Measurements from ENCODE around the gene KCNQ2.

Gene KCNQ2

GRCh38 chr20:63432577-63433325 is 39.7 kb downstream of the KCNQ2 start:
- no peak for DNase-seq

GRCh38 chr20:63431944-63432343 is 40.5 kb downstream of the KCNQ2 start:
- no peak for DNase-seq

GRCh38 chr20:63430891-63431290 is 41.6 kb downstream of the KCNQ2 start:
- DNase-seq = no peak

DNA sequence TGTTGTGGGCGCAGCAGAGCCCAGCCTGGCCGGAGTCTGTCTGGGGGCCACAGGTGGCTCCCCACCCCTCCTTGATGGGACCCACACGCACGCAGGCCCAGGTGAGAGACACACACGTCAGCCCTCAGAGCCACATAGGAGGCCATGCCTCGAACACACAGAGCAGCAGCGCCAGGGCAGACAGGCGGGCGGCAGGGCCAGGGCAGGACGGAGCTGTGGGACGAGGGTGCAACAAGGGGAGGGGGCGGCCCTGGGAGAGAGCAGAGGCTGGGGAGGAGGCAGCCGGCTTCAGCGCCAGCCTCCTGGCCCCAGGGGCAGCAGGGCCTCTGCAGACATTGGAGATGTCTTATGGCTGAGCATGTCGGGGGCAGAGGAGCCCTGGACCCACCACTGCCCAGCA is 42.5 kb downstream of the KCNQ2 start:
- no peak for DNase-seq

DNA sequence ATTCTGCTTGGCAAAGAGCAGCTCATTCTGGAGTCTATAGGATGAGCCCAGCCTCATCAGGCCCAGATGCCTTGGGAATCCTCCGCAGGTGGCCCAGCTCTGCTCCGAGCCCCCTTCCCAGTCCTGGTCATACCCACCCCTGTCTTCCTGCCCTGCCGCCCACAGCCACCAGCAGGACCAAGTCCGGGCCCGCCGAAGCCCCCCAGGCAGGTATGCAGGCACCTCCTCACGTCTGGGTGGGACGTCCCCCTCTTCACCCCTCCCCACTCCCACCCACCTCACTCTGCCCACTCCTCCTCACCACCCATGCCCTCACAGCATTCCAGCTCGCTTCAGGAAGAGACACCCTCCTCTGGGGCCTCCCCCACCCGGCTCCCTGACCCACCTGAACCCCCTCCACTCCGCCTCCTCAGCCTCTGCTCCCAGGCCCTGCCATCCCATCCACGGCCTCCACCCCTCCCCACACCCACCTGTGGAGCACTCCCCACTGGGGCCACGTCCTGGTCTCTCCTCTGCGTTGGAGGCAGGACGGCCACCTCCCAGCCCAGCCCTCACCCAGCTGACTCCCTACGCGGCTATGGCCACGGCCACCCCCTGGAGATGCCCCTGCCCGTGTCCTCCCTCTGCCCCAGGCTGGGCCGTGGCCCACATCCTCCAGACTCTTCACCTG is 43.4 kb downstream of the KCNQ2 start:
- no peak for DNase-seq

DNA sequence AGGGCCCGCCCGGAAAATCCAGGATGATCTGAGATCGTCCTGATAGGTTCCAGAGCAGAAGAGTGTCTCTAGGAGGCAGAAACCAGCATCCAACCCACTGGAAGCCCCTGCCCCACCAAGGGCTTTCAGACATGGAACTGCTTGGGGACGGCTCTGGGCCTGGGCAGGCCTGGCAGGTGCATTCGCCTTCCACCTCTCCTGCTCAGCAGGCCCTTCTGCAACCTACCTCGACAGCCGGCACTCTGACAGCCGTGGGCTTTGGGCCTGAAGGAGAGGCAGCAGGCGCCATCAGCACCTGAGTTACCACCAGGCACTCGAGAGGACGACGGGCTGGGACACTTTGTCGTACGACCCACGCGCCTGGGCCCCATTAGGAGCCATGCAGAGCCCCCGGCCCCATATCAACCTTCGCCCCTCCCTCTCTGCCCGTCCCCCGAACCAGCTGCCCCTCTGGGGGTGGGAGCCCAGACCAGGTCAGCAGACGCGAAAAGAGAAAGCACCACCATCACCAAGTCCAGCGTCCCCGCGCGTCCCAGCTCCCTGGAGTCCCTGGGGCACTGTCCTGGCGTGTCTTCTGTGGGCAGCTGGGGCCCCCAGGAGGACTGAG is 44.6 kb downstream of the KCNQ2 start:
- DNase-seq = no peak

DNA sequence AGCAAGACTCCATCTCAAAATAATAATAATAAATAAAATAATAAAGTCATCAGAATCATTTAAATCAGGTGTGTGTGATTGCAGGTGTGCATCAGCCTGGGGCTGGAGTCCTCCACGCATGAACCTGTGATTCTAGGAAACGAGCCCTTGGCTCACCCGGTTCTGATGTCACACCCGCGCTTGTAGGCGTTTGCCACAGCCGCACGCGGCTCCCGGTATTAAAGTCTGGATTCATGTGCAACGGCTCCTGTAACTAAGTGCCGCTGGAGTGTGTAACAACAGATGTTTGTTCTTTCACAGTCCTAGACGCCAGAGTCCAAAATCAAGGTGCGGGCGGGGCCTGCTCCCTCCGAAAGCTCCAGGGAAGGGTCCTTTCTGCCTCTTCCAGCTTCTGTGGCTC is 45.2 kb downstream of the KCNQ2 start:
- no peak for DNase-seq

DNA sequence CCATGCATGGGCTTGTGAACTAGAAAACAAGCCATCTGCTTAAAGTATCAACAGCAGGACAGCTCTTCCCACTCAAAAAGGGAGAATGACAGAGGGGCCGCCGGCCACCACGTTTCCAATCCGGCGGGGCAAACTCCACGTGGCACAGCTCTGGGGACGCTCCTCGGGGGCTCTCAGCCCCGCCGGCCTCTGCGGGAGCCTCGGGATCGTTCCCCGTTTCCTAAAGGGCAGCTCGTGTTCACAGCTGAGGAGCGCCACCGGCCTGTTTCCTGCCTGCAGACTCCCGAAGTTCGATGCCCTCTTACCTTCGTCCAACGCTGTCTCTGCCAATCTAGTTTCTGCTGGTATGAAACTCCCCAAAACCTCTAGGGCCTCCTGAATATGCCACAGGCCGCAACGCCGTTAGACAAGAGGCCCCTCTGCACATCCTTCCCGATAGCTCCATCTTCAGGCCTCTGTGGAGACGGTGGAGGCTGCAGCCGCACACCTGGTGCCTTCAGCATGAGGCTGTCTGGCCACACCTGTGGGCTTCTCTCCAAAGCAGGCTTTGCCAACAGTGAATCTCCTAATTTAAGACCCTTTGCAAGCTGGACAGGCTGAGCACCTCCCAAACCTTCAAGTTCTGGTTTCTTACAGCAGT is 46.5 kb downstream of the KCNQ2 start:
- no peak for DNase-seq

GRCh38 chr20:63424613-63425012 is 47.8 kb downstream of the KCNQ2 start:
- DNase-seq = no peak

- DNase-seq = no peak
Measured at GRCh38 chr20:63423751-63424150, 48.7 kb downstream of the KCNQ2 start.

DNA sequence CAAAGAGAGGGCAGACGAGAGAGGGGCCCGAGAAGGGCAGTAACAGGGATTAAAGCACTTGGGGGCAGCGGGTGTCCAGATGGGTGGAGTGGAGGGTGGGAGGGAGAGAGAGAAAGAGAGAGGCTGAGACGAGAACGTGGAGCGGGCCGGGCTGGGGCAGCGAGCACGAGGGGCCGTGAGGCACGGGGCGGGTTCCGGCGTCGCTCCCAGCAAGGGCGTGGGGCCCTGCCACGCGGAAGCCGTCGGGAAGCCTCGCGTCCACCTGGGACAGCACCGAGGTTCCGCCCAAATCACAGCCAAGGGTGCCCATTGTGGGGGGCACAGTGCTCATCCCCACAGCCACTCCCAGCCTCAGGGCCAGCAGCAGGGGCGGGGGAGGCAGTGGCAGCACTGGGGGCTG is 49.8 kb downstream of the KCNQ2 start:
- DNase-seq = no peak

- no peak for DNase-seq
Measured at GRCh38 chr20:63421913-63422312, 50.5 kb downstream of the KCNQ2 start.

DNA sequence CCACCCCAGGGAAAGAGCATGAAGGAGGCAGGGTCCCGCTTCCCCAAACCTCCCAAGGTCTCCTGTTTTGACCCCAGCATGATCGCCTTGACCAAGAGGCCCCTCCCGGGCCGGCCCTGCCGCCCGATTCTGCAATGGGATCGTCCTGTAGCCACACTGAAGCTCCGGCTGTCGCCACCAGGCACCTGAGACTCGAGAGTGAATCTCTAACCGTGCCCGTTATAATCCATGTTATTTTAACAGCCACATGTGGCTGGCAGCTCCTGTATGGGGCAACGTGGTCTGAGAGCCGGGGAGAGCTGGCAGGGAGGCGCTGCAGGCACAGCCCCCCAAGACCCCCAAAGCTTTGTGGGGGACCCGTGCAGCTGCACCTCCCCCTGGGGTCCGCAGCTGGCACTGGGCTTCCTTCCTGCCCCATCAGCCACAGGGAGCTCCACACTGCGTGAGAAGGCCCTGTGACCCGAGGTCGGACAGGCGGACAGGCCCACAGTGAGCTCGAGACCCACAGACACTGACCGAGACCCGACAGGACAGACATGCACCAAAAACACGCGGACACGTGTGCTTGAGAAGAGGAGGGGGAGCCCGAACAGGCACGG is 51.3 kb downstream of the KCNQ2 start:
- no peak for DNase-seq

DNA sequence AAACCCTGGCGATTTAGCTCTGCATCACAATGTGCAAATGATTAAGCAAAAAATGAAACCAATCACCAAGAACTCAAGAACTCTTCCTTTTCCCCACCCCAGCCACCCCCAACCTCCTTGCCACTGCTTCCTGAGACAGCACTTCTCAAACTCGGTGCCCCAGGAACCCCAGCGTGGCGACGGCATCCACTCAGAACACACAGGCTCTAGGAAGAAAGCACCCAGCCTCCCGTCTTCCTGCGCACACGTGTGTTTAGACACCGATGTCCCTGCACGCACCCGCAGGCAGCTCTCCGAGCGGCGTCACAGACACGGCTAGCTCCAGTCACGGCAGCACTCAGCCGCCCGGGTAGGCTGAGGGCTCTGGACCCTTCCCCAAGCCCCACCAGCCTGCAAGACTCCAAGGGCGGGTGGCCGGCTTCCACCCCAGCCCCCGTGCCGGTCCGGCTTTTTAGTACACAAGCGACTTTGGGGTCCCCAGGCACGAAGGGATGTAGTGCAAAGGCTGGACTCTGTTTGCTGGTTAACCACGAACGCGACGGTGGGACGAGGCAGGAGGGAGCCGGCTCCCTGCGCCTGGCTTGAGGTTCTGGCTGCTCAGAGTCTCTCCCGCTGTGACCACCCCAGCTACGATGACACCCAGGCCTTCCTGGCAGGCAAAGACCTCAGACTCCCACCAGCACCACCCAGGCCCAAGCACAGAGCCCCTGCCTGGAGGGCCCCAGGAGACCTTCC is 51.9 kb downstream of the KCNQ2 start:
- DNase-seq = no peak

DNA sequence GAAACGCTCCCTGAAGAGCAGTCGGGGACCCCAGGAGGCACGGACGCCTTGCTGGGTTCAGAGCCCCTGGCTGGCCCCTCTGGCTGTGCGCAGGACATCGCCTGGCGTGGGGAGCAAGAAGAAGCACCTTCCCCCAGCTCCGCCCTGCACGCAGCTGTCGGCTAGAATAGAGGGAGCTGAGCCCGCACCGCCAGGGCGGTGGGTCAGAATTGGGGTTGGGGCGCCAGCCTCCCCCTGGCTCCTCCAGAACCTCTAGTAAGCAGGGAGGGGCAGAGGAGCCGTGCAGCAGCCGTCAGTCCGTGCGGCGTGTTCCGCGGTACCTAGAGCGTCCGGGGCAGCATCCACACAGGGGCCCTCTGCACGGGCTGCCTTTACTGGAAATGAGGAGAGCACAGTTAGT is 53.2 kb downstream of the KCNQ2 start:
- no peak for DNase-seq

DNA sequence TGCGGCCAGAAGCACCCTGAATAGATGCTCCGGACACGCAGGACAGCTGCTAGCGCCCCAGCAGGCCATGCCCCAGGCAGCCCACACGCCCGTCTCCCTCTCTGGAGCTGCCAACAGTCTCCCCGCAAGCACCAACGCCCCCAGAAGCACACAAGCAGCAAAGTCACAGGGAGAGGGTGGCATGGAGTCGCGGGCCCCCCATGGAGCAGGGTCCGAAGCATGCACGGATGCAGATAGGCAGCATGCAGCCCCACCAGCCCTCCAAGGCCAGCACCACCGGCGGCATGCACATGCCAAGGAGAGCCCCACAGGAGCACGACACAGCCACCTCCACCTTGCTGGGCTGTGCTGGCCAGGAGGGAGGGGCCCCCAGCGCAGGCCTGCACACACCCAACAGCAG is 53.8 kb downstream of the KCNQ2 start:
- DNase-seq = no peak

- no peak for DNase-seq
Measured at GRCh38 chr20:63417738-63418120, 54.7 kb downstream of the KCNQ2 start.

GRCh38 chr20:63417097-63417737 is 55.2 kb downstream of the KCNQ2 start:
- no peak for DNase-seq

- no peak for DNase-seq
Measured at GRCh38 chr20:63416631-63417030, 55.8 kb downstream of the KCNQ2 start.

DNA sequence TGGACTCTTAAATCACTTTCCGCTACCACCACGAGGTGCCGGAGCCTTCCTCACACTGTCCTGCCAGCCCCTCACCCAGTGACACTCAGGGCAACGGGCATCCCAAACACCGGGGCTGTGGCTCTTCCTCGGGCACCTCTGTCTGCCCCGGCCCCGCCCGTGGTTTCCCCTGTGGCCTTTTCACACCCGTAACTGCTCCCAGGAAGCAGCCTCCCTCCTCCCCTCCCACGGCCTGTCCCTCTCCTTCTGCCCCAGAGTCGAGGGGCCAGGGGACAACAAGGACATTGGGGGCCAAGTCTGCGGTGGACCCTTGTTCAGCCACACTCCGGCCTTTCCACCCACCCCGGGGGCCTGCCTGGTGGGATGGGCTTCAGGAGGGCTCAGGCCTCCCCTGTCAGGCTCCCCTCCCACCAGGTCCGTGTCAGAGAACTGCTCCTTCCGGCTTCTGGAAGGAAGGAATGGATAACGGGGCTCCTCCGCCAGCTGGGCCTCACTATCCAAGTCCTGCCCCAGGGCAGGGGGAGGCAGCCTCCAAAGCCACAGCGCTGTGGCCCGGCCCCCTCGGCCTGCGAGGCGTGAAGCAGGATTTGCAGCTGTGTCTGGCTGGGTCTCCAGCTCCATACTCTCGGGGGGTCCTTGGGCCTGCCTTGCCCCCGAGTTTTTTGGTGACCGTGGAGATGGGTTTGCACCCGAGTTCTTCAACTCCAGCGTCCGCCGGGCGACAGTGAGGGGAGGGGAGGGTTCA is 56.6 kb downstream of the KCNQ2 start:
- DNase-seq = no peak

DNA sequence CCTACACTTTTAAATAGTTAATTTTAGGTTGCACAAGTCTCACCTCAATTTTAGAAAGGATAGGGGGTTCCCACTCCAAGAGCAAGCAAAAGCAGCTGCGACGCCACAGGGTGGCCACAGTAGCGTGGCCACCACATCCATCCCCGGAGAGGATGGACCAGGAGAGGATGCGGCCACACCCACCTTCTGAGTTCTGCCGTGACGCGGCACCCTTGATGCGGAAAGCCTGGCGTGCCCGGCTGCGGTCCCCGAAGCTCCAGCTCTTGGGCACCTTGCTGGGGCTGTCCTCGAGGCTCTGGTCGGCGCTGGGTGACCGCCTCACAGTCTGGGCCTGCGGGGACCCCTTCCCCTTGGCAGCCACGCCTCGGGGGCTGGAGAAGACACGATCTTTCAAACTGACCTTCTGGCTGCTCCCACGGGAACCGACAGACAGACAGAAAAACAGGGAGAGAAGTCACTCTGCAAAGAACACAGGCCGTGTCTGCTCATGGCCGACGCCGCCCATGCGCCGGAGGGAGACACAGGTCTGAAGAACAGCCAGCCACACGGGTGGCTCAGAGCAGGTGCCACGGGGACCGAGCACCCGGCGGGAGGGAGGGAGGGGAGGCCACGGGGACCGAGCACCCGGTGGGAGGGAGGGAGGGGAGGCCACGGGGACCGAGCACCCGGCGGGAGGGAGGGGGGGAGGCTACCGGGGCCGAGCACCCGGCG is 57.6 kb downstream of the KCNQ2 start:
- DNase-seq = no peak

Measured in SW 1271 (cell line).